Activated CD8-positive, alpha-beta T cell treated with anti-CD3 and anti-CD28 coated beads for 36 hours (primary cell): ENCODE measurements around the gene GRIN1. TPM values are rescaled to one million over a fixed set of nuclear protein-coding genes. Genes with fewer than 3 reads are reported as not detected.

Experiments
- ATAC-seq: fragments of 200-7000 bp; cut with Tn5 transposase; one replicate; pipeline ENCODE4 v1.10.0; 2021; ENCODE audit warnings: mild to moderate bottlenecking, moderate library complexity
- CTCF ChIA-PET: fragments of 350-600 bp; sonication (Branson Sonifier 250); formaldehyde crosslinking; loops from one replicate; lab custom pipeline; 2021; ENCODE audit warnings: antibody characterized with exemption; lab: Charles Lee
- POLR2A ChIA-PET: fragments of 350-600 bp; sonication (Branson Sonifier 250); formaldehyde crosslinking; loops from one replicate; lab custom pipeline; 2021; ENCODE audit warnings: antibody characterized with exemption; lab: Charles Lee
- DNase-seq: peaks from one replicate; pipeline ENCODE4 v3.0.0-alpha.2; 2020
- H3K27ac Mint-ChIP-seq: one replicate; pipeline ENCODE4 v1.8.0; 2021; ENCODE audit warnings: mild to moderate bottlenecking, mixed read lengths
- H3K27me3 Mint-ChIP-seq: one replicate; pipeline ENCODE4 v1.8.0; 2021; ENCODE audit warnings: mixed read lengths
- H3K36me3 Mint-ChIP-seq: one replicate; pipeline ENCODE4 v1.8.0; 2021; ENCODE audit warnings: low read depth, mixed read lengths
- H3K4me1 Mint-ChIP-seq: one replicate; pipeline ENCODE4 v1.8.0; 2021; ENCODE audit warnings: low read depth, mixed read lengths
- H3K4me3 Mint-ChIP-seq: one replicate; pipeline ENCODE4 v1.8.0; 2021; ENCODE audit warnings: mild to moderate bottlenecking, moderate library complexity, mixed read lengths
- H3K9me3 Mint-ChIP-seq: one replicate; pipeline ENCODE4 v1.8.0; 2021; ENCODE audit warnings: mixed read lengths
- CTCF ChIP-seq: fragments of 200-600 bp; IDR thresholded peaks from one replicate; pipeline ENCODE4 v1.8.0; 2022; ENCODE audit warnings: antibody characterized with exemption, mild to moderate bottlenecking
- intact Hi-C: fragments of 100-400 bp; cut with micrococcal nuclease; formaldehyde crosslinking; loops from one replicate; pipeline ENCODE4 v1.10.0; 2022
- total RNA-seq, 2 experiments: library from RNA; stranded (reverse); gene quantifications; one replicate each; pipeline ENCODE4 v1.2.3, GENCODE V29; 2021

GRIN1 gene
- total RNA-seq, 2 experiments from 2014 or later, result not detected

DNA sequence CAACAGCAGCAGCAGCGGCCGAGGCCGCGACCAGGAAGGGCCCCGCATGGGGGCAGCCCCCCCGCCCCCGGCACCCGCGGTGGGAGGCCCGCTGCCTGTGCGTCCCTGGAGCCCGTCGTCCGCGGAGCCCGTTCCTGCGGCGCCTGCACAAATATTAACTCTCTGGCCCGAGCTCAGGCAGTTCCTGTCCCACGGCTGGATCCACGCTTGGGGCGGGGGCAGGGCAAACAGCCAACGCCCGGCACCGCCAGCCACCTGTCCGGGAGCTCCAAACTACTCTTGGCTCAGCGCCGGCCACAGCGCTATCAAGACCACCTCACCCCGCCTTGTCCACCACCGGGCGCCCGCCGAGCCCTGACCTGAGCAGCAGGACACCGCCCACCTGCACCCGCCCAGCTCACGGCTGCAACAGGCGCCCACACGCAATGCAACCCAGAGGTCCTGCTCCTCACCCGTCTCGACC is 31.0 kb downstream of the GRIN1 start, which contains the start of gene LRRC26:
TSS of gene LRRC26 (minus strand) at position 156 of the 463 bp plus-strand sequence. CDS start at position 48, 108 bp downstream.
- ATAC-seq (no peak), DNase-seq (no peak)
- no peak within 1 kb of the TSS for H3K27ac Mint-ChIP-seq
- no peak for TF ChIP-seq CTCF
- ChIA-PET CTCF (interaction anchor here (0.9 to 1.3 kb wide), 2 partner anchors 8 to 41 kb away, joined by 3 to 4 read pairs; no protein-coding TSS in a partner anchor), POLR2A (interaction anchor here (0.5 to 2.2 kb wide), 3 partner anchors 11 to 178 kb away, joined by 3 to 7 read pairs (median 3); partner anchors contain the start of gene PAXX)
- H3K36me3 Mint-ChIP-seq, result no peaks in the 10 kb centered on the region
- peaks cover 9% of the 10 kb centered on the region for H3K4me1 Mint-ChIP-seq
- H3K9me3 Mint-ChIP-seq, result no peaks in the 10 kb centered on the region
- intact Hi-C loops, result loop anchor here (10.0 kb wide), 1 partner anchor 45 kb away; no protein-coding TSS in a partner anchor
- peak within 1 kb of the TSS; percentile 35 for H3K4me3 Mint-ChIP-seq
- H3K27me3 Mint-ChIP-seq, result peaks cover 24% of the 10 kb centered on the region

DNA sequence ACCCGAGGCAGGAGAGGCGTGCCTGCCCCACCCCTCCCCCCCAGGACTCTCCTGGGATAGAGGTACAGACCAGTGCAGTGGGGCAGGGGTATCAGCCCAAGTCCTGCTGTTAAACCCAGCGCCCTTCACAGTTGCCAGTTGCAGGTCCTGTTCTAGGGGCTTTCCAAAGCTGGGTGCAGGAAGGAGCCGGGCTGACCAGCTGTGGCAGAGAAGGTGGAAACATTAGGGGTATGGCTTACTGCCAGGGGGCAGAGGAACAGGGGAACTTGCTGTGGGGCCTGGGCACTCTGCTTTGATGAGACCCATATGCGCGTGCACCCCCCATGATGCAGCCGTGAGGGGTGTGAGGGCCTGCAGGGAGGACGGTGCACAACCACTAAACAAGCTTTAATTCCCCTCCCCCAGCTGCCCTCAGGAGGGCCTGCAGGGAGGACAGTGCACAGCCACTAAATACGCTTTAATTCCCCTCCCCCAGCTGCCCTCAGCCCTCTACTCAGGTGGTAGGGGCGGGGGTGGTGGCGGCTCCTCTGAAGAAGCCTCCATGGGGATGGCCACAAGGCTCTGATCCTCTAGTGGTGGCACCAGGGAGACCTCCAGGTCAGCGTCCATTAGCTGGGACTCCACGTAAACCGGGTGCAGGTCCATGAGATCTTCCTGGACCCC is 31.7 kb downstream of the GRIN1 start:
- CTCF ChIA-PET, result interaction anchor here (0.9 to 1.5 kb wide), 2 partner anchors 8 to 66 kb away, joined by 3 to 4 read pairs; no protein-coding TSS in a partner anchor
- intact Hi-C loops, result loop anchor here (10.0 kb wide), 1 partner anchor 46 kb away; no protein-coding TSS in a partner anchor
- no peaks in the 10 kb centered on the region for H3K9me3 Mint-ChIP-seq
- peaks cover 9% of the 10 kb centered on the region for H3K4me1 Mint-ChIP-seq
- DNase-seq (no peak), ATAC-seq (no peak)
- no peak overlapping the region for H3K4me3 Mint-ChIP-seq
- TF ChIP-seq CTCF, result no peak
- no peak overlapping the region for H3K27ac Mint-ChIP-seq
- POLR2A ChIA-PET, result interaction anchor here (2.2 to 2.5 kb wide), 2 partner anchors 10 to 11 kb away, joined by 6 to 7 read pairs; no protein-coding TSS in a partner anchor
- H3K27me3 Mint-ChIP-seq, result peaks cover 20% of the 10 kb centered on the region
- H3K36me3 Mint-ChIP-seq, result no peaks in the 10 kb centered on the region

GRCh38 chr9:137171149-137171900 is 32.4 kb downstream of the GRIN1 start:
- intact Hi-C loops, result loop anchor here (10.0 kb wide), 1 partner anchor 47 kb away; no protein-coding TSS in a partner anchor
- DNase-seq, result no peak
- CTCF ChIA-PET, result interaction anchor here (1.5 kb wide), 1 partner anchor 65 kb away, joined by 4 read pairs; no protein-coding TSS in a partner anchor

More at GRCh38 chr9:137171149-137171900, 32.4 kb downstream of the GRIN1 start:
- Mint-ChIP-seq H3K9me3 (no peaks in the 10 kb centered on the region), H3K27me3 (peaks cover 20% of the 10 kb centered on the region), H3K27ac (no peak overlapping the region), H3K4me3 (no peak overlapping the region), H3K4me1 (peaks cover 9% of the 10 kb centered on the region), H3K36me3 (no peaks in the 10 kb centered on the region)
- POLR2A ChIA-PET, result interaction anchor here (0.8 to 2.5 kb wide), 3 partner anchors 10 to 18 kb away, joined by 4 to 7 read pairs (median 6); partner anchors contain the start of gene SSNA1
- ATAC-seq, result no peak
- no peak for TF ChIP-seq CTCF
